ENCODE results near the gene GRID1. TPM values are rescaled to one million over a fixed set of nuclear protein-coding genes. Genes with fewer than 3 reads are reported as not detected.

The GRID1 gene
- total RNA-seq, 1 donor: not detected

- no peak for TF ChIP-seq CTCF (IDR thresholded peaks at IDR 0.05; ENCODE audit: insufficient read depth, low read depth, low read length)
- H3K4me3 ChIP-seq (ENCODE audit: low read depth, low read length): no peak overlapping the region
- DNase-seq (ENCODE audit: low read depth): no peak
These were observed 85.2 kb downstream of the GRID1 start for GRCh38 chr10:86281396-86281795.

GRCh38 chr10:86269332-86269731 is 97.3 kb downstream of the GRID1 start:
- TF ChIP-seq CTCF (IDR thresholded peaks at IDR 0.05; ENCODE audit: insufficient read depth, low read depth, low read length): no peak
- no peak overlapping the region for H3K4me3 ChIP-seq (ENCODE audit: low read depth, low read length)
- no peak for DNase-seq (ENCODE audit: low read depth)

GRCh38 chr10:86267286-86268195 is 99.1 kb downstream of the GRID1 start:
- no peak for DNase-seq (ENCODE audit: low read depth)
- TF ChIP-seq CTCF (IDR thresholded peaks at IDR 0.05; ENCODE audit: insufficient read depth, low read depth, low read length): no peak
- no peak overlapping the region for H3K4me3 ChIP-seq (ENCODE audit: low read depth, low read length)

- H3K4me3 ChIP-seq (ENCODE audit: low read depth, low read length): no peak overlapping the region
- TF ChIP-seq CTCF (IDR thresholded peaks at IDR 0.05; ENCODE audit: insufficient read depth, low read depth, low read length): no peak
- DNase-seq (ENCODE audit: low read depth): no peak
These were observed 100.0 kb downstream of the GRID1 start for GRCh38 chr10:86266446-86267242.

GRCh38 chr10:86265895-86266259 is 100.7 kb downstream of the GRID1 start:
- no peak overlapping the region for H3K4me3 ChIP-seq (ENCODE audit: low read depth, low read length)
- TF ChIP-seq CTCF (IDR thresholded peaks at IDR 0.05; ENCODE audit: insufficient read depth, low read depth, low read length): no peak
- no peak for DNase-seq (ENCODE audit: low read depth)

- no peak for DNase-seq (ENCODE audit: low read depth)
- H3K4me3 ChIP-seq (ENCODE audit: low read depth, low read length): no peak overlapping the region
- TF ChIP-seq CTCF (IDR thresholded peaks at IDR 0.05; ENCODE audit: insufficient read depth, low read depth, low read length): no peak
These were observed 101.2 kb downstream of the GRID1 start for GRCh38 chr10:86265236-86265894.

Data from fibroblast of villous mesenchyme (primary cell).